Endothelial cell of umbilical vein (primary cell): Measurements from ENCODE around the gene COA5. TPM values are rescaled to one million over a fixed set of nuclear protein-coding genes. Genes with fewer than 3 reads are reported as not detected.

Experiments
- BruUV-seq: library from RNA; stranded (reverse); fragments of 400-500 nt; replicated peaks from 2 replicates; lab custom pipeline; 2021; lab: Mats Ljungman, UMichigan
- CTCF ChIA-PET: fragments of 300-600, 350-600 bp; sonication (Branson Sonifier 250); formaldehyde crosslinking; loops from one replicate; lab custom pipeline; 2021; ENCODE audit warnings: antibody characterized with exemption, inconsistent platforms; lab: Charles Lee
- POLR2A ChIA-PET: fragments of 300-600, 350-600 bp; sonication (Branson Sonifier 250); formaldehyde crosslinking; loops from one replicate; lab custom pipeline; 2021; ENCODE audit warnings: antibody characterized with exemption, inconsistent platforms; lab: Charles Lee
- DNase-seq: peaks from one replicate; pipeline ENCODE4 v3.0.0-alpha.2; 2011; ENCODE audit warnings: low read depth, low spot score
- FAIRE-seq: peaks from 2 replicates; lab custom pipeline; 2011; peaks lifted over from hg19 to GRCh38; lab: Jason Lieb, UNC
- H2AFZ ChIP-seq: 2 replicates; pipeline ENCODE4 v1.6.0; 2012; ENCODE audit warnings: low read depth, low read length, control low read depth, inconsistent platforms
- H3K27ac ChIP-seq: 2 replicates; pipeline ENCODE4 v1.5.1; 2011; ENCODE audit warnings: low read depth, mild to moderate bottlenecking, control low read depth, low read length, moderate library complexity; ENCODE audit not compliant: insufficient read depth
- H3K27me3 ChIP-seq, 2 experiments: 2 replicates each; pipeline versions ENCODE4 v1.6.0 to v1.6.1; 2011; ENCODE audit warnings: low read length in 2 of 2, mixed read lengths in 1 of 2; ENCODE audit not compliant: control insufficient read depth in 2 of 2, insufficient read depth in 2 of 2
- H3K36me3 ChIP-seq, 2 experiments: 2 replicates in 1 of 2; 3 replicates in 1 of 2; pipeline ENCODE4 v1.5.1; 2011; ENCODE audit warnings: low read length in 2 of 2, mild to moderate bottlenecking in 1 of 2, moderate library complexity in 1 of 2; ENCODE audit not compliant: control insufficient read depth in 2 of 2, insufficient read depth in 2 of 2; ENCODE audit errors: extremely low read depth in 1 of 2
- H3K4me1 ChIP-seq: 3 replicates; pipeline ENCODE4 v1.5.1; 2011; ENCODE audit warnings: mild to moderate bottlenecking, low read length; ENCODE audit not compliant: control insufficient read depth, insufficient read depth; ENCODE audit errors: extremely low read depth
- H3K4me2 ChIP-seq: 2 replicates; pipeline ENCODE4 v1.6.1; 2011; ENCODE audit warnings: low read length, control low read depth, mixed read lengths; ENCODE audit not compliant: insufficient read depth
- H3K4me3 ChIP-seq, 3 experiments: fragments of 200-600 bp in 1 of 3; sonication (generic), shearing (Covaris generic) in 1 of 3; replicated peaks in 1 of 3; 2 replicates each; pipeline ENCODE4 v1.5.1; 2011 to 2016; ENCODE audit warnings: control low read depth in 3 of 3, low read length in 3 of 3, mild to moderate bottlenecking in 2 of 3, inconsistent platforms in 1 of 3, low read depth in 1 of 3, moderate library complexity in 1 of 3; ENCODE audit not compliant: insufficient read depth in 1 of 3
- H3K79me2 ChIP-seq: 2 replicates; pipeline ENCODE4 v1.6.0; 2012; ENCODE audit warnings: low read length, inconsistent platforms; ENCODE audit not compliant: control insufficient read depth, insufficient read depth
- H3K9ac ChIP-seq: replicated peaks from 2 replicates; pipeline ENCODE3; 2011; ENCODE audit warnings: low read length, control low read depth; ENCODE audit not compliant: insufficient read depth; ENCODE audit errors: extremely low read depth
- H3K9me1 ChIP-seq: replicated peaks from 3 replicates; pipeline ENCODE4 v1.6.0; 2011; ENCODE audit warnings: mild to moderate bottlenecking, low read length; ENCODE audit not compliant: control insufficient read depth, insufficient read depth; ENCODE audit errors: extremely low read depth
- H3K9me3 ChIP-seq: replicated peaks from 2 replicates; pipeline ENCODE4 v1.5.1; 2012; ENCODE audit warnings: low read length, inconsistent platforms; ENCODE audit not compliant: control insufficient read depth, insufficient read depth
- H4K20me1 ChIP-seq: replicated peaks from 2 replicates; pipeline ENCODE3; 2011; ENCODE audit warnings: mild to moderate bottlenecking, low read length; ENCODE audit not compliant: control insufficient read depth, insufficient read depth; ENCODE audit errors: extremely low read depth
- FOS ChIP-seq: IDR thresholded peaks from 2 replicates; pipeline ENCODE4 v1.6.1; 2011; ENCODE audit warnings: mild to moderate bottlenecking, low read length, moderate library complexity, borderline replicate concordance; ENCODE audit not compliant: insufficient read depth
- MYC ChIP-seq: IDR thresholded peaks from one replicate; pipeline ENCODE4 v1.6.1; 2011; ENCODE audit warnings: mild to moderate bottlenecking, low read depth, low read length
- POLR2AphosphoS5 ChIP-seq: IDR thresholded peaks from 2 replicates; pipeline ENCODE4 v1.6.1; 2012; ENCODE audit warnings: low read depth, mild to moderate bottlenecking, control low read depth, low read length, moderate library complexity; ENCODE audit not compliant: insufficient read depth
- dilution Hi-C: fragments of 300-500 bp; cut with MboI; formaldehyde crosslinking; loops from one replicate; pipeline ENCODE4 v1.15.0; 2019; ENCODE audit warnings: low sequenced_read_pairs; ENCODE audit not compliant: extremely low pct_ligation_motif_present
- intact Hi-C: fragments of 100-400 bp; cut with micrococcal nuclease; formaldehyde crosslinking; loops from one replicate; pipeline ENCODE4 v1.10.0; 2022
- polyA plus RNA-seq, 4 experiments: library from polyadenylated mRNA; depleted of rRNA in 3 of 4; stranded (reverse) in 3 of 4; unstranded in 1 of 4; fragments of >200 nt; gene quantifications; 2 replicates each; pipeline versions ENCODE4 v1.2.1 to v1.2.3, GENCODE V29; 2011 to 2012; ENCODE audit warnings: missing spikeins in 1 of 4
- total RNA-seq: library from RNA; stranded (reverse); gene quantifications from 2 replicates; pipeline ENCODE4 v1.2.3, GENCODE V29; 2021

Gene COA5
- total and polyA plus RNA-seq, 2 donors (not counting 3 experiments of a cell fraction or from before 2014, with no cell fraction given), result 16.5 to 17.7 TPM

- POLR2A ChIA-PET, result no interaction called here
- Histone ChIP-seq H3K27ac (no peak overlapping the region), H3K79me2 (no peaks in the 10 kb centered on the region), H3K4me3 (no peak overlapping the region), H3K27me3 (no peaks in the 10 kb centered on the region), H3K9me1 (no peaks in the 10 kb centered on the region), H3K9me3 (no peaks in the 10 kb centered on the region), H2AFZ (no peak overlapping the region), H4K20me1 (no peaks in the 10 kb centered on the region), H3K4me1 (no peaks in the 10 kb centered on the region), H3K36me3 (peaks cover 2 to 27% of the 10 kb centered on the region in 2 experiments), H3K4me2 (no peak overlapping the region), H3K9ac (no peak overlapping the region)
- DNase-seq (no peak), FAIRE-seq (no peak)
- CTCF ChIA-PET, result interaction anchor here (1.4 kb wide), 1 partner anchor 25 kb away, joined by 3 read pairs; no protein-coding TSS in a partner anchor
- TF ChIP-seq MYC (no peak), POLR2AphosphoS5 (no peak), FOS (no peak)
- dilution Hi-C loops, result no loop called here
- BruUV-seq, result no TSS peak
- intact Hi-C loops, result no loop called here
Measured at GRCh38 chr2:98555696-98556095, 52.6 kb downstream of the COA5 start.

GRCh38 chr2:98554116-98554861 lies 54.0 kb downstream of the COA5 start:
- no peak overlapping the region for H2AFZ ChIP-seq
- H3K9me1 ChIP-seq, result no peaks in the 10 kb centered on the region
- ChIA-PET POLR2A (no interaction called here), CTCF (no interaction called here)
- DNase-seq, result no peak
- no peaks in the 10 kb centered on the region for H3K4me1 ChIP-seq
- intact Hi-C loops, result no loop called here
- BruUV-seq, result no TSS peak
- H3K9me3 ChIP-seq, result no peaks in the 10 kb centered on the region
- H3K9ac ChIP-seq, result no peak overlapping the region
- no peak overlapping the region for H3K4me3 ChIP-seq
- no peak for FAIRE-seq
- no peak overlapping the region for H3K27ac ChIP-seq
- no peaks in the 10 kb centered on the region for H3K79me2 ChIP-seq
- no peaks in the 10 kb centered on the region for H3K27me3 ChIP-seq
- dilution Hi-C loops, result no loop called here
- no peak overlapping the region for H3K4me2 ChIP-seq
- TF ChIP-seq MYC, result no peak
- H3K36me3 ChIP-seq, result peaks cover 2 to 29% of the 10 kb centered on the region in 2 experiments
- no peaks in the 10 kb centered on the region for H4K20me1 ChIP-seq
